PC-3 (cell line): ENCODE data around the gene CEP83.

Source experiments
- CTCF ChIP-seq: fragments of 300-600 bp; sonication (generic); conservative IDR thresholded peaks from 2 replicates; pipeline ENCODE4 v1.5.1; 2017; ENCODE audit warnings: antibody characterized with exemption, low read depth, mild to moderate bottlenecking, low read length
- EZH2 ChIP-seq: fragments of 300-600 bp; sonication (generic); IDR thresholded peaks from one replicate; pipeline ENCODE4 v1.6.1; 2017; ENCODE audit warnings: antibody characterized with exemption, mild to moderate bottlenecking, low read length; ENCODE audit not compliant: unreplicated experiment

- TF ChIP-seq CTCF (no peak), EZH2 (no peak)
These were observed 73.2 kb downstream of the CEP83 start for GRCh38 chr12:94386422-94386821.
